RCC 7860 (cell line): ENCODE results near the gene SIM2.

Experiments
- DNase-seq: peaks from one replicate; pipeline ENCODE4 v3.0.0-alpha.2; 2015; ENCODE audit warnings: low spot score
- FAIRE-seq: peaks from 2 replicates; lab custom pipeline; 2012; peaks lifted over from hg19 to GRCh38; lab: Jason Lieb, UNC

Gene SIM2

GRCh38 chr21:36709868-36710728 lies 11.2 kb downstream of the SIM2 start:
- FAIRE-seq (no peak), DNase-seq (no peak)

- no peak for FAIRE-seq
Observed at GRCh38 chr21:36710729-36711048, 11.8 kb downstream of the SIM2 start.

GRCh38 chr21:36713746-36714145 lies 14.8 kb downstream of the SIM2 start:
- FAIRE-seq: no peak
- no peak for DNase-seq

More at GRCh38 chr21:36710729-36711048, 11.8 kb downstream of the SIM2 start:
- no peak for DNase-seq

- DNase-seq: no peak
- FAIRE-seq: no peak
Observed at GRCh38 chr21:36716387-36716786, 17.5 kb downstream of the SIM2 start.

GRCh38 chr21:36716836-36717235 lies 17.9 kb downstream of the SIM2 start:
- no peak for DNase-seq
- FAIRE-seq: no peak

GRCh38 chr21:36717976-36718375 lies 19.1 kb downstream of the SIM2 start:
- FAIRE-seq: no peak
- no peak for DNase-seq

GRCh38 chr21:36718951-36719501 lies 20.1 kb downstream of the SIM2 start:
- no peak for DNase-seq
- FAIRE-seq: no peak

- DNase-seq (no peak), FAIRE-seq (no peak)
Observed at GRCh38 chr21:36719614-36720013, 20.7 kb downstream of the SIM2 start.

GRCh38 chr21:36721817-36722216 lies 22.9 kb downstream of the SIM2 start:
- no peak for FAIRE-seq

GRCh38 chr21:36722370-36723368 lies 23.8 kb downstream of the SIM2 start:
- no peak for DNase-seq
- FAIRE-seq: no peak

More at GRCh38 chr21:36721817-36722216, 22.9 kb downstream of the SIM2 start:
- no peak for DNase-seq

GRCh38 chr21:36723371-36723881 lies 24.5 kb downstream of the SIM2 start:
- DNase-seq (no peak), FAIRE-seq (no peak)

- DNase-seq (no peak), FAIRE-seq (no peak)
Observed at GRCh38 chr21:36724660-36725059, 25.7 kb downstream of the SIM2 start.

GRCh38 chr21:36725793-36726386 lies 27.0 kb downstream of the SIM2 start:
- FAIRE-seq (no peak), DNase-seq (no peak)

GRCh38 chr21:36727866-36728265 lies 29.0 kb downstream of the SIM2 start:
- FAIRE-seq (no peak), DNase-seq (no peak)

- DNase-seq (peak; percentile 30), FAIRE-seq (peak; percentile 83)
Observed at GRCh38 chr21:36728371-36729111, 29.6 kb downstream of the SIM2 start.

GRCh38 chr21:36729310-36729970 lies 30.5 kb downstream of the SIM2 start:
- DNase-seq: no peak
- no peak for FAIRE-seq

- no peak for FAIRE-seq
- no peak for DNase-seq
Observed at GRCh38 chr21:36730291-36731281, 31.7 kb downstream of the SIM2 start.

- no peak for FAIRE-seq
- no peak for DNase-seq
Observed at GRCh38 chr21:36732217-36732616, 33.3 kb downstream of the SIM2 start.
